CD14-positive monocyte (primary cell): Measurements from ENCODE around the gene NLRP9. TPM values are rescaled to one million over a fixed set of nuclear protein-coding genes. Genes with fewer than 3 reads are reported as not detected.

Source experiments
- DNase-seq, 3 donors: peaks; one replicate each; pipeline ENCODE4 v3.0.0-alpha.2; 2011 to 2022
- H2AFZ ChIP-seq: 2 replicates; pipeline ENCODE4 v1.6.0; 2012; ENCODE audit warnings: mild to moderate bottlenecking, low read depth, low read length, inconsistent platforms; ENCODE audit not compliant: insufficient read depth, poor library complexity, severe bottlenecking
- H3K27ac ChIP-seq, 2 donors: 1 replicate in 1 of 2; 2 replicates in 1 of 2; pipeline ENCODE4 v1.5.1; 2012 to 2013; ENCODE audit warnings: low read length in 2 of 2, control low read depth in 1 of 2, inconsistent platforms in 1 of 2, low read depth in 1 of 2, mild to moderate bottlenecking in 1 of 2
- H3K27me3 ChIP-seq, 2 donors: one replicate each; pipeline versions ENCODE4 v1.6.0 to v1.6.1; 2011 to 2013; ENCODE audit warnings: low read length in 2 of 2; ENCODE audit not compliant: control insufficient read depth in 2 of 2, insufficient read depth in 2 of 2
- H3K36me3 ChIP-seq, 2 donors: replicated peaks in 1 of 2; 1 replicate in 1 of 2; 2 replicates in 1 of 2; pipeline versions ENCODE4 v1.5.1 to v1.6.1; 2012 to 2013; ENCODE audit warnings: low read length in 2 of 2, control low read depth in 1 of 2, inconsistent platforms in 1 of 2, mild to moderate bottlenecking in 1 of 2; ENCODE audit not compliant: insufficient read depth in 2 of 2, control insufficient read depth in 1 of 2
- H3K4me1 ChIP-seq, 2 donors: 1 replicate in 1 of 2; 2 replicates in 1 of 2; pipeline versions ENCODE4 v1.5.1 to v1.6.1; 2012 to 2013; ENCODE audit warnings: low read length in 2 of 2, control low read depth in 1 of 2, inconsistent platforms in 1 of 2, mild to moderate bottlenecking in 1 of 2, moderate library complexity in 1 of 2; ENCODE audit not compliant: insufficient read depth in 2 of 2, control insufficient read depth in 1 of 2
- H3K4me2 ChIP-seq: replicated peaks from 2 replicates; pipeline ENCODE3; 2012; ENCODE audit warnings: low read length, moderate library complexity, mild to moderate bottlenecking; ENCODE audit not compliant: poor library complexity, severe bottlenecking; ENCODE audit errors: extremely low read depth
- H3K4me3 ChIP-seq, 3 experiments: fragments of 200-600 bp in 1 of 3; sonication (generic) in 1 of 3; replicated peaks in 1 of 3; 1 replicate in 2 of 3; 2 replicates in 1 of 3; pipeline ENCODE4 v1.5.1; 2011 to 2013; ENCODE audit warnings: low read length in 3 of 3, mild to moderate bottlenecking in 3 of 3, control low read depth in 2 of 3, low read depth in 2 of 3, inconsistent platforms in 1 of 3, moderate library complexity in 1 of 3
- H3K79me2 ChIP-seq: 2 replicates; pipeline ENCODE4 v1.6.0; 2012; ENCODE audit warnings: mild to moderate bottlenecking, control low read depth, inconsistent platforms, low read length, moderate library complexity; ENCODE audit not compliant: insufficient read depth
- H3K9ac ChIP-seq: 2 replicates; pipeline ENCODE4 v1.6.0; 2017; ENCODE audit warnings: low read length, mild to moderate bottlenecking; ENCODE audit not compliant: insufficient read depth, poor library complexity, severe bottlenecking
- H3K9me3 ChIP-seq, 2 donors: replicated peaks in 1 of 2; 1 replicate in 1 of 2; 2 replicates in 1 of 2; pipeline versions ENCODE4 v1.5.1 to v1.6.1; 2012 to 2013; ENCODE audit warnings: low read length in 2 of 2, control low read depth in 1 of 2; ENCODE audit not compliant: control insufficient read depth in 1 of 2, insufficient read depth in 1 of 2
- H4K20me1 ChIP-seq: 2 replicates; pipeline ENCODE4 v1.6.0; 2012; ENCODE audit warnings: mild to moderate bottlenecking, low read length, control low read depth, moderate library complexity; ENCODE audit not compliant: insufficient read depth
- H3K27ac Mint-ChIP-seq, 7 donors: one replicate each; pipeline ENCODE4 v1.8.0; 2020; ENCODE audit warnings: mild to moderate bottlenecking in 7 of 7, mixed read lengths in 7 of 7, moderate library complexity in 6 of 7, inconsistent platforms in 2 of 7
- H3K27me3 Mint-ChIP-seq, 3 donors: one replicate each; pipeline ENCODE4 v1.8.0; 2021 to 2022; ENCODE audit warnings: low read depth in 3 of 3, mild to moderate bottlenecking in 3 of 3, mixed read lengths in 3 of 3, moderate library complexity in 3 of 3, inconsistent platforms in 1 of 3
- H3K36me3 Mint-ChIP-seq, 2 donors: one replicate each; pipeline ENCODE4 v1.8.0; 2020; ENCODE audit warnings: mixed read lengths in 2 of 2, inconsistent platforms in 1 of 2, mild to moderate bottlenecking in 1 of 2
- H3K4me1 Mint-ChIP-seq: one replicate; pipeline ENCODE4 v1.8.0; 2020; ENCODE audit warnings: mild to moderate bottlenecking, mixed read lengths
- H3K4me3 Mint-ChIP-seq, 2 donors: one replicate each; pipeline ENCODE4 v1.8.0; 2020; ENCODE audit warnings: mild to moderate bottlenecking in 2 of 2, mixed read lengths in 2 of 2, moderate library complexity in 1 of 2
- H3K9me3 Mint-ChIP-seq, 7 donors: one replicate each; pipeline ENCODE4 v1.8.0; 2020 to 2022; ENCODE audit warnings: mixed read lengths in 7 of 7, mild to moderate bottlenecking in 6 of 7, moderate library complexity in 6 of 7, inconsistent platforms in 2 of 7
- WGBS: methylation state at CpG from one replicate; pipeline ENCODE4 v1.1.5; 2013; ENCODE audit warnings: missing lambda C conversion rate; ENCODE audit not compliant: insufficient coverage; 5-methylcytosine and 5-hydroxymethylcytosine counted together
- intact Hi-C, 2 donors: fragments of 100-400 bp; cut with micrococcal nuclease; formaldehyde crosslinking; loops; one replicate each; pipeline versions ENCODE4 v1.15.0 to v1.15.1; 2023
- polyA minus RNA-seq: library from RNA; depleted of rRNA, polyadenylated mRNA; stranded (reverse); fragments of >200 nt; gene quantifications from 2 replicates; pipeline ENCODE4 v1.2.3, GENCODE V29; 2012
- polyA plus RNA-seq, 3 donors: library from polyadenylated mRNA; depleted of rRNA in 1 of 3; unstranded in 2 of 3; stranded (reverse) in 1 of 3; fragments of 300-500 nt in 2 of 3; fragments of >200 nt in 1 of 3; fragmentation: Illumina TruSeq in 2 of 3; gene quantifications; 1 replicate in 2 of 3; 2 replicates in 1 of 3; pipeline ENCODE4 v1.2.3, GENCODE V29; 2012 to 2021
- total RNA-seq, 12 experiments: library from RNA in 1 of 12; stranded (reverse) in 1 of 12; fragments of 120-200 nt in 1 of 12; gene quantifications; one replicate each; pipeline ENCODE4 v1.2.4 and lab custom pipeline; 2013 to 2026; ENCODE audit warnings: mixed read lengths in 6 of 12, inconsistent platforms in 1 of 12
- TF ChIP-seq, protein P1 (sequence below): fragments of 200-600 bp; IDR thresholded peaks from one replicate; pipeline ENCODE4 v1.8.0; 2022; ENCODE audit warnings: antibody characterized with exemption, mild to moderate bottlenecking

NLRP9 gene
- total RNA-seq (2013) = not detected
- polyA plus RNA-seq = not detected
- polyA minus RNA-seq = not detected in 2 replicates
- 0 to 1.4 (median 0.05) reads per million in 11 experiments for total RNA-seq (lab: John Stamatoyannopoulos, UW)

DNA sequence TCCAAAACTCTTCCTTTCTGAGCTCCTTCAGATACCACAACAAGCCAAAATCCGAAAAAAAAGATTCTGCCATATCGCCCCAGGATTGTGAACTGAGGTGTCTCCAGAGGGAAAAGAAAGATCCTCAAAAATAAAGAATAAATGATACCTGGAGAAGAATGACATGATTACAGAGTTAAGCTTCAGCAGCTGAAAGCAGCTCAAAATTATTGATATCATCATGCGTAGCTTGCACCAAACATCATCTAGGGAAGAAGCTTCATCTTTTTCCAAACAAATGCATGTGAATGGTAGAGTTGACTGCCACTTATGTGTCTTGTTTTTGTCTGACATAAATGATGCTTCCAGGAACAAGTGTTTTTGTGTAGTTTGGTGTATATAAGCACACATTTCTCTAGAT is at the start of gene NLRP9:
NLRP9 (minus strand) TSS at position 101 of the 400 bp plus-strand sequence; CDS start at position 73, 28 bp downstream.
- H2AFZ ChIP-seq = no peak within 1 kb of the TSS
- Mint-ChIP-seq H3K4me1 (no peaks in the 10 kb centered on the region), H3K9me3 (peaks cover 0 to 26% (median 12%) of the 10 kb centered on the region in 7 donors), H3K4me3 (no peak within 1 kb of the TSS), H3K27ac (no peak within 1 kb of the TSS), H3K36me3 (no peaks in the 10 kb centered on the region), H3K27me3 (peaks cover 1 to 6% (median 3%) of the 10 kb centered on the region in 3 donors)
- H3K4me3 ChIP-seq = no peak within 1 kb of the TSS
- intact Hi-C loops = no loop called here
- H3K9ac ChIP-seq = no peak within 1 kb of the TSS
- H3K79me2 ChIP-seq = no peaks in the 10 kb centered on the region
- no peaks in the 10 kb centered on the region for H3K27me3 ChIP-seq
- H3K36me3 ChIP-seq = no peaks in the 10 kb centered on the region
- H3K9me3 ChIP-seq = peaks cover 0 to 4% of the 10 kb centered on the region in 2 donors
- WGBS = 100% methylated on average over 1 of the region's 3 CpGs
- H3K4me1 ChIP-seq = no peaks in the 10 kb centered on the region
- DNase-seq = no peak
- no peak within 1 kb of the TSS for H3K27ac ChIP-seq
- TF ChIP-seq, protein P1, sequence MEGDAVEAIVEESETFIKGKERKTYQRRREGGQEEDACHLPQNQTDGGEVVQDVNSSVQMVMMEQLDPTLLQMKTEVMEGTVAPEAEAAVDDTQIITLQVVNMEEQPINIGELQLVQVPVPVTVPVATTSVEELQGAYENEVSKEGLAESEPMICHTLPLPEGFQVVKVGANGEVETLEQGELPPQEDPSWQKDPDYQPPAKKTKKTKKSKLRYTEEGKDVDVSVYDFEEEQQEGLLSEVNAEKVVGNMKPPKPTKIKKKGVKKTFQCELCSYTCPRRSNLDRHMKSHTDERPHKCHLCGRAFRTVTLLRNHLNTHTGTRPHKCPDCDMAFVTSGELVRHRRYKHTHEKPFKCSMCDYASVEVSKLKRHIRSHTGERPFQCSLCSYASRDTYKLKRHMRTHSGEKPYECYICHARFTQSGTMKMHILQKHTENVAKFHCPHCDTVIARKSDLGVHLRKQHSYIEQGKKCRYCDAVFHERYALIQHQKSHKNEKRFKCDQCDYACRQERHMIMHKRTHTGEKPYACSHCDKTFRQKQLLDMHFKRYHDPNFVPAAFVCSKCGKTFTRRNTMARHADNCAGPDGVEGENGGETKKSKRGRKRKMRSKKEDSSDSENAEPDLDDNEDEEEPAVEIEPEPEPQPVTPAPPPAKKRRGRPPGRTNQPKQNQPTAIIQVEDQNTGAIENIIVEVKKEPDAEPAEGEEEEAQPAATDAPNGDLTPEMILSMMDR = no peak
- H4K20me1 ChIP-seq = no peaks in the 10 kb centered on the region
- H3K4me2 ChIP-seq = no peak within 1 kb of the TSS

DNA sequence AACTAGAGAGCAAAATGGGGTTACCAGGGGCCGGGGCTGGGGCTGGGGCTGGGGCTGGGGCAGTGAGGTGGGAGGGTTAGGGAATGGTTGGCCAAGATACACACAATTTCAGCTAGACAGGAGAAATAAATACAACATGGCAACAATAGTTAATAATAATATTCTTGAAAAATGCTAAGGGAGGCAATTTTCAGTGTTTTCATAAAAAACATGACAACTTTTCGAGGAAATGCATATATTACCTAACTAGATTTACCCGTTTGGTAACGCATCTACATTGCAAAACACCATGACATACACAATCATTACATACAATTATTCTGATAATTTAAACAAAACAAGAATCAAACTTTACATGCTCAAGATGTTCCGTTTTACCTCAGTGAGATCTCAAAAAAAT is 42.9 kb upstream of the NLRP9 start:
- 90% methylated on average over 3 of the region's 5 CpGs for WGBS
- Histone ChIP-seq H3K27me3 (no peaks in the 10 kb centered on the region), H2AFZ (no peak overlapping the region), H3K4me3 (no peak overlapping the region), H3K36me3 (no peaks in the 10 kb centered on the region), H3K27ac (no peak overlapping the region), H3K9me3 (peaks cover 0 to 4% of the 10 kb centered on the region in 2 donors), H3K4me1 (no peaks in the 10 kb centered on the region), H3K79me2 (no peaks in the 10 kb centered on the region), H3K4me2 (no peak overlapping the region), H4K20me1 (no peaks in the 10 kb centered on the region), H3K9ac (no peak overlapping the region)
- intact Hi-C loops = no loop called here
- Mint-ChIP-seq H3K9me3 (peaks cover 1 to 22% (median 5%) of the 10 kb centered on the region in 7 donors), H3K27me3 (peaks cover 1 to 4% (median 1%) of the 10 kb centered on the region in 3 donors), H3K4me3 (no peak overlapping the region), H3K4me1 (no peaks in the 10 kb centered on the region), H3K36me3 (no peaks in the 10 kb centered on the region), H3K27ac (no peak overlapping the region)
- TF ChIP-seq, protein P1 = no peak
- DNase-seq = no peak
